Measurements from ENCODE around the gene DDX6.

DDX6 gene

DNA sequence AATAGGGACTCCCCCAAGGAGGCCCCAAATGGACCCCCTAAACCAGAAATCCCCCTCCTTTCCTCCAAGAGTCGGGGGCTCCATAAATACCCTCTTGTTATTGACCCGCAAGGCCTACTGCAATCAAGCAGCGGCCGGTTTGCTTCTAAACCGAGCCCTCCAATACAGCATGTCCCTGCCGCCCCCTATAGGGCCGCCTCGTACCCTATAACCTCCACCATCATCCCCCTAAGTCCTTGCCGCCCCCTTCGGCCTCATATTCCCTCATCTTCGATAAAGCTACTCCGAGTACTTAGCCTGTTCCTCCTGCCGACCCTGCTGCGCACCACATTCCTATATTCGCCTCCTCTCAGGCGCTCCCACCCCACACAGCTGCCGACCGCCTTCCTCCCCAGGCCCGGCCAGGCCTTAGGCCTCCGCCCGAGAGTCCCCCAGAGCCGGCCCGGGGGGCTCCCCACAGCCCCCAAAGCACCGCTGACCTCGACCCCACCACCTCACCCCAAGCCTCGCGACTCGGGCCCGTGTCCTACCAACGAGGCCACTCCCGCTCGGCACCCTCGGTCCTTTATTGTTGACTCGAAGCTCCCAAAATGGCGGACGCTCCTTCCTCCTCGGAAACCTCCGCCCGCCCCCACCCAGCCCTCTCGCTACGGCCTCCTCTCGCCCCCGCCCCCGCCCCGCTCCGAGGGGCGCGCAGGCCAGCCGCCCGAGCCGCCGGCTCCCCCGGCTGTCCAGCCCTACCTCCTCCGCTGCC is 430 bp downstream of the DDX6 start (continued):
- no peak for TF ChIP-seq ZNF548 (tag by site-specific recombination; IDR thresholded peaks at IDR 0.05)
- TF ChIP-seq GLI4 (tag by site-specific recombination; IDR thresholded peaks at IDR 0.05) = no peak
- TF ChIP-seq, protein P1, sequence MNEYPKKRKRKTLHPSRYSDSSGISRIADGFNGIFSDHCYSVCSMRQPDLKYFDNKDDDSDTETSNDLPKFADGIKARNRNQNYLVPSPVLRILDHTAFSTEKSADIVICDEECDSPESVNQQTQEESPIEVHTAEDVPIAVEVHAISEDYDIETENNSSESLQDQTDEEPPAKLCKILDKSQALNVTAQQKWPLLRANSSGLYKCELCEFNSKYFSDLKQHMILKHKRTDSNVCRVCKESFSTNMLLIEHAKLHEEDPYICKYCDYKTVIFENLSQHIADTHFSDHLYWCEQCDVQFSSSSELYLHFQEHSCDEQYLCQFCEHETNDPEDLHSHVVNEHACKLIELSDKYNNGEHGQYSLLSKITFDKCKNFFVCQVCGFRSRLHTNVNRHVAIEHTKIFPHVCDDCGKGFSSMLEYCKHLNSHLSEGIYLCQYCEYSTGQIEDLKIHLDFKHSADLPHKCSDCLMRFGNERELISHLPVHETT (tag by site-specific recombination; IDR thresholded peaks at IDR 0.05) = no peak
- TF ChIP-seq TSHZ1 (tag by site-specific recombination; IDR thresholded peaks at IDR 0.05; ENCODE audit: borderline replicate concordance) = no peak
- TF ChIP-seq ZNF324 (tag by site-specific recombination; IDR thresholded peaks at IDR 0.05) = 0 out of 2 replicates have a peak, but pooled peaks have one; percentile 30
- TF ChIP-seq KLF10 (tag by site-specific recombination; IDR thresholded peaks at IDR 0.05) = no peak
- peak; percentile 88 for TF ChIP-seq ZBTB48 (tag by site-specific recombination; IDR thresholded peaks at IDR 0.05)
- TF ChIP-seq ZNF530 (tag by site-specific recombination; IDR thresholded peaks at IDR 0.05; ENCODE audit: low read depth) = no peak
- no peak for TF ChIP-seq ZNF202 (tag by site-specific recombination; IDR thresholded peaks at IDR 0.05; ENCODE audit: borderline replicate concordance)
- 0 out of 2 replicates have a peak, but pooled peaks have one; percentile 23 for TF ChIP-seq INSM2 (tag by site-specific recombination; IDR thresholded peaks at IDR 0.05)
- 0 out of 2 replicates have a peak, but pooled peaks have one; percentile 10 for TF ChIP-seq ZNF654 (tag by site-specific recombination; IDR thresholded peaks at IDR 0.05; ENCODE audit: low read depth)
- TF ChIP-seq, protein P2, sequence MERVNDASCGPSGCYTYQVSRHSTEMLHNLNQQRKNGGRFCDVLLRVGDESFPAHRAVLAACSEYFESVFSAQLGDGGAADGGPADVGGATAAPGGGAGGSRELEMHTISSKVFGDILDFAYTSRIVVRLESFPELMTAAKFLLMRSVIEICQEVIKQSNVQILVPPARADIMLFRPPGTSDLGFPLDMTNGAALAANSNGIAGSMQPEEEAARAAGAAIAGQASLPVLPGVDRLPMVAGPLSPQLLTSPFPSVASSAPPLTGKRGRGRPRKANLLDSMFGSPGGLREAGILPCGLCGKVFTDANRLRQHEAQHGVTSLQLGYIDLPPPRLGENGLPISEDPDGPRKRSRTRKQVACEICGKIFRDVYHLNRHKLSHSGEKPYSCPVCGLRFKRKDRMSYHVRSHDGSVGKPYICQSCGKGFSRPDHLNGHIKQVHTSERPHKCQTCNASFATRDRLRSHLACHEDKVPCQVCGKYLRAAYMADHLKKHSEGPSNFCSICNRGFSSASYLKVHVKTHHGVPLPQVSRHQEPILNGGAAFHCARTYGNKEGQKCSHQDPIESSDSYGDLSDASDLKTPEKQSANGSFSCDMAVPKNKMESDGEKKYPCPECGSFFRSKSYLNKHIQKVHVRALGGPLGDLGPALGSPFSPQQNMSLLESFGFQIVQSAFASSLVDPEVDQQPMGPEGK (tag by site-specific recombination; IDR thresholded peaks at IDR 0.05) = peak; percentile 73
- TF ChIP-seq ZNF600 (tag by site-specific recombination; IDR thresholded peaks at IDR 0.05) = 0 out of 2 replicates have a peak, but pooled peaks have one; percentile 22
- TF ChIP-seq ZFP69B (tag by site-specific recombination; IDR thresholded peaks at IDR 0.05) = peak; percentile 20; the same call in 1 of the 2 replicates
- TF ChIP-seq, protein P3, sequence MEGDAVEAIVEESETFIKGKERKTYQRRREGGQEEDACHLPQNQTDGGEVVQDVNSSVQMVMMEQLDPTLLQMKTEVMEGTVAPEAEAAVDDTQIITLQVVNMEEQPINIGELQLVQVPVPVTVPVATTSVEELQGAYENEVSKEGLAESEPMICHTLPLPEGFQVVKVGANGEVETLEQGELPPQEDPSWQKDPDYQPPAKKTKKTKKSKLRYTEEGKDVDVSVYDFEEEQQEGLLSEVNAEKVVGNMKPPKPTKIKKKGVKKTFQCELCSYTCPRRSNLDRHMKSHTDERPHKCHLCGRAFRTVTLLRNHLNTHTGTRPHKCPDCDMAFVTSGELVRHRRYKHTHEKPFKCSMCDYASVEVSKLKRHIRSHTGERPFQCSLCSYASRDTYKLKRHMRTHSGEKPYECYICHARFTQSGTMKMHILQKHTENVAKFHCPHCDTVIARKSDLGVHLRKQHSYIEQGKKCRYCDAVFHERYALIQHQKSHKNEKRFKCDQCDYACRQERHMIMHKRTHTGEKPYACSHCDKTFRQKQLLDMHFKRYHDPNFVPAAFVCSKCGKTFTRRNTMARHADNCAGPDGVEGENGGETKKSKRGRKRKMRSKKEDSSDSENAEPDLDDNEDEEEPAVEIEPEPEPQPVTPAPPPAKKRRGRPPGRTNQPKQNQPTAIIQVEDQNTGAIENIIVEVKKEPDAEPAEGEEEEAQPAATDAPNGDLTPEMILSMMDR (tag by site-specific recombination; IDR thresholded peaks at IDR 0.05) = peak; percentile 95
- TF ChIP-seq KLF7 (tag by site-specific recombination; IDR thresholded peaks at IDR 0.05; ENCODE audit: borderline replicate concordance) = no peak
- TF ChIP-seq ZNF660 (tag by site-specific recombination; IDR thresholded peaks at IDR 0.05) = no peak
- peak; percentile 36; the same call in 1 of the 2 replicates for TF ChIP-seq GLIS1 (tag by site-specific recombination; IDR thresholded peaks at IDR 0.05)
- TF ChIP-seq ZNF830 (tag by site-specific recombination; IDR thresholded peaks at IDR 0.05; ENCODE audit: low read depth) = no peak
- no peak for TF ChIP-seq ZEB2 (tag by site-specific recombination; IDR thresholded peaks at IDR 0.05)
- TF ChIP-seq GFI1B (tag by site-specific recombination; IDR thresholded peaks at IDR 0.05) = no peak
- TF ChIP-seq ZNF777 (tag by site-specific recombination; IDR thresholded peaks at IDR 0.05; ENCODE audit: borderline replicate concordance) = no peak
- TF ChIP-seq BCL11B (tag by site-specific recombination; IDR thresholded peaks at IDR 0.05; ENCODE audit: low read depth) = peak; percentile 60; the same call in 1 of the 2 replicates
- TF ChIP-seq ZSCAN16 (tag by site-specific recombination; IDR thresholded peaks at IDR 0.05) = no peak
- TF ChIP-seq GLIS2 (tag by site-specific recombination; IDR thresholded peaks at IDR 0.05) = peak; percentile 92
- TF ChIP-seq RBAK (tag by site-specific recombination; IDR thresholded peaks at IDR 0.05) = no peak
- TF ChIP-seq ZSCAN5A (tag by site-specific recombination; IDR thresholded peaks at IDR 0.05) = 0 out of 2 replicates have a peak, but pooled peaks have one; percentile 26
- TF ChIP-seq REPIN1 (tag by site-specific recombination; IDR thresholded peaks at IDR 0.05; ENCODE audit: low read depth) = 0 out of 2 replicates have a peak, but pooled peaks have one; percentile 48

Data from HEK293 (cell line).